GM12878 (cell line): ENCODE measurements around the gene HDAC9. TPM values are rescaled to one million over a fixed set of nuclear protein-coding genes. Genes with fewer than 3 reads are reported as not detected.

Experiments used
- ATAC-seq: fragments of 200-7000 bp; cut with Tn5 transposase; 3 replicates; pipeline ENCODE4 v1.9.1; 2020; ENCODE audit warnings: mild to moderate bottlenecking, moderate library complexity
- BruUV-seq: library from RNA; stranded (reverse); fragments of 400-500 nt; replicated peaks from 2 replicates; lab custom pipeline; 2021; lab: Mats Ljungman, UMichigan
- CTCF ChIA-PET: fragments of 300-600 bp; sonication (Branson Sonifier 250); formaldehyde crosslinking; extraction: SDS; loops from one replicate; lab custom pipeline; 2021; ENCODE audit warnings: inconsistent platforms; lab: Yijun Ruan, JAX
- POLR2A ChIA-PET: fragments of 350-600 bp; formaldehyde crosslinking; extraction: SDS; loops from one replicate; lab custom pipeline; 2021; ENCODE audit warnings: inconsistent platforms; lab: Charles Lee
- RAD21 ChIA-PET: fragments of 300-600 bp; sonication (Branson Sonifier 250); formaldehyde crosslinking; loops from one replicate; lab custom pipeline; 2023; ENCODE audit warnings: antibody characterized with exemption; ENCODE audit not compliant: unreplicated experiment; lab: Charles Lee
- SMC1A ChIA-PET: fragments of 300-600 bp; sonication (Branson Sonifier 250); formaldehyde crosslinking; loops from one replicate; lab custom pipeline; 2023; ENCODE audit not compliant: unreplicated experiment, uncharacterized antibody; lab: Charles Lee
- DNase-seq: peaks from one replicate; pipeline ENCODE4 v3.0.0-alpha.2; 2011; ENCODE audit warnings: low read depth, low spot score
- FAIRE-seq: peaks from 3 replicates; lab custom pipeline; 2011; peaks lifted over from hg19 to GRCh38; lab: Jason Lieb, UNC
- H2AFZ ChIP-seq: 2 replicates; pipeline ENCODE4 v1.6.0; 2011; ENCODE audit warnings: low read depth, low read length, control low read depth; ENCODE audit not compliant: control insufficient read depth
- H3K27ac ChIP-seq: 2 replicates; pipeline ENCODE4 v1.5.1; 2011; ENCODE audit warnings: control low read depth; ENCODE audit not compliant: control insufficient read depth, insufficient read depth
- H3K27me3 ChIP-seq, 2 experiments: replicated peaks in 1 of 2; 2 replicates each; pipeline versions ENCODE4 v1.6.0 to v1.6.1; 2011; ENCODE audit warnings: low read length in 1 of 2; ENCODE audit not compliant: control insufficient read depth in 2 of 2, insufficient read depth in 2 of 2
- H3K36me3 ChIP-seq, 2 experiments: 2 replicates each; pipeline ENCODE4 v1.5.1; 2011; ENCODE audit warnings: low read length in 1 of 2; ENCODE audit not compliant: control insufficient read depth in 2 of 2, insufficient read depth in 2 of 2
- H3K4me1 ChIP-seq: 2 replicates; pipeline ENCODE4 v1.6.1; 2011; ENCODE audit warnings: mild to moderate bottlenecking, low read length, moderate library complexity, mixed read lengths; ENCODE audit not compliant: control insufficient read depth, insufficient read depth
- H3K4me2 ChIP-seq: 2 replicates; pipeline ENCODE4 v1.6.0; 2011; ENCODE audit warnings: control low read depth; ENCODE audit not compliant: control insufficient read depth, insufficient read depth
- H3K4me3 ChIP-seq: fragments of 200-600 bp; sonication (generic); 2 replicates; pipeline ENCODE4 v1.5.1; 2016
- H3K79me2 ChIP-seq: 2 replicates; pipeline ENCODE4 v1.6.0; 2011; ENCODE audit warnings: low read length; ENCODE audit not compliant: control insufficient read depth, insufficient read depth
- H3K9ac ChIP-seq: 2 replicates; pipeline ENCODE4 v1.8.0; 2011; ENCODE audit warnings: low read length, control low read depth, mixed read lengths; ENCODE audit not compliant: control insufficient read depth, insufficient read depth
- H3K9me3 ChIP-seq: replicated peaks from 3 replicates; pipeline ENCODE4 v1.5.1; 2011; ENCODE audit warnings: mild to moderate bottlenecking, low read length; ENCODE audit not compliant: control insufficient read depth, insufficient read depth
- H4K20me1 ChIP-seq: 2 replicates; pipeline ENCODE4 v1.6.0; 2011; ENCODE audit not compliant: control insufficient read depth, insufficient read depth
- CBX3 ChIP-seq: fragments of 200-600 bp; sonication (generic); IDR thresholded peaks from 2 replicates; pipeline ENCODE4 v1.6.1; 2016; ENCODE audit warnings: low read depth, borderline replicate concordance
- CEBPB ChIP-seq, 2 experiments: fragments of 150-350 bp in 1 of 2; IDR thresholded peaks; 2 replicates each; pipeline ENCODE4 v1.6.1; 2012 to 2014; ENCODE audit warnings: low read depth in 2 of 2, low read length in 2 of 2, borderline replicate concordance in 1 of 2, inconsistent platforms in 1 of 2
- NR2F1 ChIP-seq: fragments of 450-650 bp; conservative IDR thresholded peaks from 2 replicates; pipeline ENCODE4 v1.6.1; 2017; ENCODE audit warnings: mild to moderate bottlenecking
- TARDBP ChIP-seq: IDR thresholded peaks from 2 replicates; pipeline ENCODE4 v1.6.1; 2016; ENCODE audit warnings: borderline replicate concordance
- ZNF384 ChIP-seq: IDR thresholded peaks from 2 replicates; pipeline ENCODE4 v1.6.1; 2012; ENCODE audit warnings: low read depth, mild to moderate bottlenecking, low read length, improper control_type of control experiment, borderline replicate concordance
- WGBS: methylation state at CpG from one replicate; pipeline ENCODE4 v1.1.6; 2016; ENCODE audit warnings: low lambda C conversion rate; ENCODE audit not compliant: insufficient replicate concordance, insufficient coverage; ENCODE audit errors: missing lambda C conversion rate; 5-methylcytosine and 5-hydroxymethylcytosine counted together
- in situ Hi-C: fragments of 300-500 bp; cut with MboI; formaldehyde crosslinking; loops from 9 replicates; pipeline ENCODE4 v1.14.3; 2018; ENCODE audit warnings: mixed read lengths
- intact Hi-C: fragments of 100-400 bp; cut with micrococcal nuclease; formaldehyde crosslinking; loops from one replicate; pipeline ENCODE4 v1.14.2; 2022; ENCODE audit not compliant: unreplicated experiment
- polyA plus RNA-seq, 11 experiments: library from polyadenylated mRNA; depleted of rRNA in 4 of 11; unstranded in 6 of 11; stranded (reverse) in 5 of 11; fragments of >200 nt; fragmentation: Nextera tagmentation in 4 of 11; fragmentation: Illumina TruSeq in 1 of 11; extraction: Ambion mirVana in 4 of 11; extraction: Trizol in 1 of 11; gene quantifications; 1 replicate in 1 of 11; 2 replicates in 10 of 11; pipeline versions ENCODE4 v1.2.1 to v1.2.3, GENCODE V29; 2011 to 2016; ENCODE audit warnings: inconsistent platforms in 2 of 11, missing spikeins in 2 of 11, low read depth in 1 of 11
- total RNA-seq, 4 experiments: library from RNA; depleted of rRNA in 3 of 4; stranded (reverse); fragments of >200 nt in 3 of 4; fragmentation: Illumina TruSeq in 1 of 4; extraction: Trizol in 1 of 4; gene quantifications; 2 replicates each; pipeline versions ENCODE4 v1.2.1 to v1.2.3, GENCODE V29; 2013 to 2021
- TF ChIP-seq, protein P1 (sequence below): IDR thresholded peaks from 2 replicates; pipeline ENCODE4 v1.6.1; 2011; ENCODE audit warnings: borderline replicate concordance, low read depth, mild to moderate bottlenecking, moderate library complexity, mixed read lengths, low read length; ENCODE audit not compliant: insufficient read depth; ENCODE audit errors: extremely low read length
- TF ChIP-seq, protein P2 (sequence below): fragments of 450-650 bp; formaldehyde crosslinking; IDR thresholded peaks from 2 replicates; pipeline ENCODE4 v1.5.0; 2022; ENCODE audit warnings: mild to moderate bottlenecking, missing genetic modification characterization

The HDAC9 gene
- total and polyA plus RNA-seq, 10 of the 15 experiments (the other 5 are each of a cell fraction or from before 2014, with no cell fraction given): 0.73 to 12.8 (median 0.92) TPM

DNA sequence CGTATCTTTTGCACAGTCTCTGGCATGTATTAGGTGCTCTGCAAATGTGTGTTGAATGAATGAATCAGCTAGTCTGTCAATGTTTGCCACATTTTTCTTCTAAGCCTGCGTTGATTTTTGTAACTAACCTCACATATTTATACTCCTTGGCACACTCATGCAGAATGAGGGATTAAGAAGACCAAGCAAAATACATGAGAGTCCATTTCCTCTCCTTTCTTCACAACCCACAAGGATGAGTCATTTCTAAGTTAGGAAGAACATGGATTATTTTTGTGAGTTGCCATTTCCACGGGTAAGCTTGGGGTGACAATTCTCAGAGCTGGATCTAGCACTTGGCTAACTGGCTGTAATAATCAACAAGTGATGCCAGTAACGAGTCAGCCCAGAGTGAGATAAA lies 463.1 kb downstream of the HDAC9 start:
- ChIA-PET SMC1A (no interaction called here), CTCF (no interaction called here), POLR2A (no interaction called here), RAD21 (no interaction called here)
- BruUV-seq: no TSS peak
- TF ChIP-seq CEBPB (IDR thresholded peaks at IDR 0.05; ENCODE audit: borderline replicate concordance in 1 of 2, low read depth in 2 of 2, low read length in 2 of 2) (no peak), CBX3 (no peak), ZNF384 (no peak)
- H2AFZ ChIP-seq: no peak overlapping the region
- ATAC-seq (no peak), DNase-seq (no peak), FAIRE-seq (no peak)
- no peak overlapping the region for H3K9ac ChIP-seq
- no peak overlapping the region for H3K4me2 ChIP-seq
- H3K4me3 ChIP-seq: no peak overlapping the region
- no peaks in the 10 kb centered on the region for H3K36me3 ChIP-seq
- no peaks in the 10 kb centered on the region for H3K27me3 ChIP-seq
- intact Hi-C loops: no loop called here
- WGBS: 23% methylated on average over 4 of the region's 4 CpGs
- in situ Hi-C loops: no loop called here
- no peaks in the 10 kb centered on the region for H3K9me3 ChIP-seq
- no peaks in the 10 kb centered on the region for H3K4me1 ChIP-seq
- H3K79me2 ChIP-seq: no peaks in the 10 kb centered on the region
- H4K20me1 ChIP-seq: no peaks in the 10 kb centered on the region
- no peak overlapping the region for H3K27ac ChIP-seq

DNA sequence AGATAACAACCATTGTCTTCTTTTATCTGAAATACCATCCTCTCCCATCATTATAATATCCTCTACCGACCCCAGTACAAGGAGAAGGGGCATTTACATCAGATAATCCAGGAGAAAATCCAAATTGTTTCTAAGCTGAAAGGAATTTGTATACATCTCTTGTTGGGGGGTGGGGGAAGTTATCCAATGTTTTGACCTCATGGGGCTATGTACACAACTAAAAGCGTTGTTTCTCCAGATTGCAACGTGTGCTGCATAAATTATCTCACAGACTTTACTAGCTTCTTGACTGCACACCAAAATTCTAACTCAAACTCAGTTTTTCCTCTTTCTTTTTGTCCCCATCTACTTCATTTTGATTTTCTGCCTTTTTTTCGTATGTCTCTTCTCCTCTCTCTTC lies 465.2 kb downstream of the HDAC9 start:
- BruUV-seq: no TSS peak
- RAD21 ChIA-PET: no interaction called here
- SMC1A ChIA-PET: interaction anchor here (1.1 kb wide), 1 partner anchor 11 kb away, joined by 3 read pairs; no protein-coding TSS in a partner anchor
- TF ChIP-seq, protein P1, sequence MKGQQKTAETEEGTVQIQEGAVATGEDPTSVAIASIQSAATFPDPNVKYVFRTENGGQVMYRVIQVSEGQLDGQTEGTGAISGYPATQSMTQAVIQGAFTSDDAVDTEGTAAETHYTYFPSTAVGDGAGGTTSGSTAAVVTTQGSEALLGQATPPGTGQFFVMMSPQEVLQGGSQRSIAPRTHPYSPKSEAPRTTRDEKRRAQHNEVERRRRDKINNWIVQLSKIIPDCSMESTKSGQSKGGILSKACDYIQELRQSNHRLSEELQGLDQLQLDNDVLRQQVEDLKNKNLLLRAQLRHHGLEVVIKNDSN: no peak
- TF ChIP-seq, protein P2, sequence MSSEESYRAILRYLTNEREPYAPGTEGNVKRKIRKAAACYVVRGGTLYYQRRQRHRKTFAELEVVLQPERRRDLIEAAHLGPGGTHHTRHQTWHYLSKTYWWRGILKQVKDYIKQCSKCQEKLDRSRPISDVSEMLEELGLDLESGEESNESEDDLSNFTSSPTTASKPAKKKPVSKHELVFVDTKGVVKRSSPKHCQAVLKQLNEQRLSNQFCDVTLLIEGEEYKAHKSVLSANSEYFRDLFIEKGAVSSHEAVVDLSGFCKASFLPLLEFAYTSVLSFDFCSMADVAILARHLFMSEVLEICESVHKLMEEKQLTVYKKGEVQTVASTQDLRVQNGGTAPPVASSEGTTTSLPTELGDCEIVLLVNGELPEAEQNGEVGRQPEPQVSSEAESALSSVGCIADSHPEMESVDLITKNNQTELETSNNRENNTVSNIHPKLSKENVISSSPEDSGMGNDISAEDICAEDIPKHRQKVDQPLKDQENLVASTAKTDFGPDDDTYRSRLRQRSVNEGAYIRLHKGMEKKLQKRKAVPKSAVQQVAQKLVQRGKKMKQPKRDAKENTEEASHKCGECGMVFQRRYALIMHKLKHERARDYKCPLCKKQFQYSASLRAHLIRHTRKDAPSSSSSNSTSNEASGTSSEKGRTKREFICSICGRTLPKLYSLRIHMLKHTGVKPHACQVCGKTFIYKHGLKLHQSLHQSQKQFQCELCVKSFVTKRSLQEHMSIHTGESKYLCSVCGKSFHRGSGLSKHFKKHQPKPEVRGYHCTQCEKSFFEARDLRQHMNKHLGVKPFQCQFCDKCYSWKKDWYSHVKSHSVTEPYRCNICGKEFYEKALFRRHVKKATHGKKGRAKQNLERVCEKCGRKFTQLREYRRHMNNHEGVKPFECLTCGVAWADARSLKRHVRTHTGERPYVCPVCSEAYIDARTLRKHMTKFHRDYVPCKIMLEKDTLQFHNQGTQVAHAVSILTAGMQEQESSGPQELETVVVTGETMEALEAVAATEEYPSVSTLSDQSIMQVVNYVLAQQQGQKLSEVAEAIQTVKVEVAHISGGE (CRISPR knock-in tag): no peak
- TF ChIP-seq TARDBP (no peak), CEBPB (IDR thresholded peaks at IDR 0.05; ENCODE audit: borderline replicate concordance in 1 of 2, low read depth in 2 of 2, low read length in 2 of 2) (no peak), NR2F1 (no peak)
- no peak for FAIRE-seq
- no peak overlapping the region for H3K4me3 ChIP-seq
- POLR2A ChIA-PET: no interaction called here
- ATAC-seq: no peak
- H3K27me3 ChIP-seq: no peaks in the 10 kb centered on the region
- 8% methylated on average over 4 of the region's 4 CpGs for WGBS
- no peak overlapping the region for H3K9ac ChIP-seq
- no peak overlapping the region for H3K4me2 ChIP-seq
- CTCF ChIA-PET: no interaction called here
- in situ Hi-C loops: no loop called here
- H3K36me3 ChIP-seq: no peaks in the 10 kb centered on the region
- H4K20me1 ChIP-seq: no peaks in the 10 kb centered on the region
- H3K79me2 ChIP-seq: no peaks in the 10 kb centered on the region
- H3K27ac ChIP-seq: no peak overlapping the region
- no peak for DNase-seq
- intact Hi-C loops: no loop called here
- H3K9me3 ChIP-seq: no peaks in the 10 kb centered on the region
- H2AFZ ChIP-seq: no peak overlapping the region
- no peaks in the 10 kb centered on the region for H3K4me1 ChIP-seq
